ENCODE results near the gene PCID2.
"Not testable (repeated sequence)": the region's sequence is repeated elsewhere in the genome, so short reads cannot be mapped to it uniquely, and the experiment has no call there.

The PCID2 gene

DNA sequence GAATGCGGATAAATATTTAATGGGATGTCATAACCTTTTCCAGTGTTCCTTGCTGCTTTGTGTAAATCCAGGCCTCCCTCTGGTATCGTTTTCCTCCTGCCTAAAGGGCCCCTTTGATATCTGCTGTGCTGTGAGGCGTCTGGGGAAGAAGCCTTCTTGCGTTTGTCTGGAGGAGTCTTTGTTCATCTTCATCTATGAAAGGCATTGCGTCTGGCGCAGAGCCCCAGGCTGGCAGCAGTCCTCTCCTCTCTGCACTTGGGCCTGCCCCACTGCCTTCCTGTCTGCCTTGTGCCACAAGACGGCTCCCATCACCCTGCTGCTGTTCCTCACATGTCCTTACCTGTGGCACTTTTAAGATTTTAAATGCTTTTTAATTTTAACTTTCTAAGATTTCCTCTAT, 40.3 kb downstream of the PCID2 start:
- Histone ChIP-seq H3K4me3 (ENCODE audit: low read depth in 1 of 5, low read length in 5 of 5) (no peak overlapping the region), H3K36me3 (ENCODE audit: control insufficient read depth in 5 of 5, insufficient read depth in 5 of 5, low read length in 5 of 5) (peaks cover 0 to 27% (median 21%) of the 10 kb centered on the region in 5 donors), H3K9me3 (ENCODE audit: control insufficient read depth in 5 of 5, low read length in 5 of 5) (peaks cover 0 to 8% (median 0%) of the 10 kb centered on the region in 5 donors), H3K27me3 (ENCODE audit: control insufficient read depth in 5 of 5, insufficient read depth in 4 of 5, low read length in 5 of 5) (peaks cover 0 to 8% (median 2%) of the 10 kb centered on the region in 5 donors), H3K27ac (ENCODE audit: low read depth, low read length) (no peak overlapping the region), H3K4me1 (ENCODE audit: control insufficient read depth in 5 of 5, insufficient read depth in 5 of 5, low read length in 5 of 5) (no peaks in the 10 kb centered on the region), H3K9ac (ENCODE audit: low read length in 5 of 5) (no peak overlapping the region)

DNA sequence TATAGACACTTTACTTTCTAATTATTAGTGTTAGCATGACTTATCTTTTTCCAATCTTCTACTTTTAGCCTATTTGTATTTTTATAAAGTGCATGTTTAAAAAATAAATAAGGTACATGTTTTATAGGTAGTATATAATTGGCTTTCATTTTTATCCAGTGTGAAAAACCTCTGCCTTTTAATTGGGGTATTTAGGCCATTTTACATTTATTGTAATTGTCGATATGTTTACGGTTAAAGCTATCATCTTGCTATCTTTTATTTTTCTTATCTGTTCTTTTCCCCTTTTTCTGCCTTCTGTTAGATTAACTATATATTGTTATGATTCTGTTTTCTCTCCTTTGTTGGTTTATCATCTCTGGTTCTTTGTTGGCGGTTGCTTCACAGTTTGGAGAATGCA, 40.9 kb downstream of the PCID2 start:
- H3K4me3 ChIP-seq (ENCODE audit: low read depth in 1 of 5, low read length in 5 of 5), result no peak overlapping the region
- H3K36me3 ChIP-seq (ENCODE audit: control insufficient read depth in 5 of 5, insufficient read depth in 5 of 5, low read length in 5 of 5), result peaks cover 0 to 20% (median 15%) of the 10 kb centered on the region in 5 donors
- no peak overlapping the region for H3K27ac ChIP-seq (ENCODE audit: low read depth, low read length)
- no peak overlapping the region for H3K9ac ChIP-seq (ENCODE audit: low read length in 5 of 5)
- peaks cover 0 to 14% (median 8%) of the 10 kb centered on the region in 5 donors for H3K27me3 ChIP-seq (ENCODE audit: control insufficient read depth in 5 of 5, insufficient read depth in 4 of 5, low read length in 5 of 5)
- H3K9me3 ChIP-seq (ENCODE audit: control insufficient read depth in 5 of 5, low read length in 5 of 5), result peaks cover 0 to 8% (median 0%) of the 10 kb centered on the region in 5 donors
- no peaks in the 10 kb centered on the region for H3K4me1 ChIP-seq (ENCODE audit: control insufficient read depth in 5 of 5, insufficient read depth in 5 of 5, low read length in 5 of 5)

DNA sequence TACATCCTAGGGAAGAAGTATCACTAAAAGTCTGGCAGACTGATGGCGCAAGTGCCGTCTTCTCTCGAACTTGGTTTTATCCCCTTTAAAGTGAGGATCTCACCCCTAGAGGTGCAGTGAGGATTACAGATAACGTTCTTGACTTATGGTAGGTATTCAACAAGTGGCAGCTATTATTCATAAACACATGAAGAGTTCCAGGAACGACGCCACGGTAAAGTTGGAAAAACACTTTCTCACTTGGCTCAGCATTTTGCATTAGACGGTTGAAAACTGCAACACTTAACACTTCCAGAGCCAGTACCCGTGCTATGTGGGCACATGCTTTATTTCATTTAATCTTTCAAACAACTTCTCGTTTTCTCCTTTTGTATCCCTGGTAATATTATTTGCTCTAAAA, 41.3 kb downstream of the PCID2 start:
- H3K9ac ChIP-seq (ENCODE audit: low read length in 5 of 5), result no peak overlapping the region
- H3K27ac ChIP-seq (ENCODE audit: low read depth, low read length), result no peak overlapping the region
- no peak overlapping the region for H3K4me3 ChIP-seq (ENCODE audit: low read depth in 1 of 5, low read length in 5 of 5)
- H3K9me3 ChIP-seq (ENCODE audit: control insufficient read depth in 5 of 5, low read length in 5 of 5), result peaks cover 0 to 8% (median 0%) of the 10 kb centered on the region in 5 donors
- no peaks in the 10 kb centered on the region for H3K4me1 ChIP-seq (ENCODE audit: control insufficient read depth in 5 of 5, insufficient read depth in 5 of 5, low read length in 5 of 5)
- peaks cover 0 to 16% (median 11%) of the 10 kb centered on the region in 5 donors for H3K36me3 ChIP-seq (ENCODE audit: control insufficient read depth in 5 of 5, insufficient read depth in 5 of 5, low read length in 5 of 5)
- H3K27me3 ChIP-seq (ENCODE audit: control insufficient read depth in 5 of 5, insufficient read depth in 4 of 5, low read length in 5 of 5), result peaks cover 0 to 15% (median 8%) of the 10 kb centered on the region in 5 donors

DNA sequence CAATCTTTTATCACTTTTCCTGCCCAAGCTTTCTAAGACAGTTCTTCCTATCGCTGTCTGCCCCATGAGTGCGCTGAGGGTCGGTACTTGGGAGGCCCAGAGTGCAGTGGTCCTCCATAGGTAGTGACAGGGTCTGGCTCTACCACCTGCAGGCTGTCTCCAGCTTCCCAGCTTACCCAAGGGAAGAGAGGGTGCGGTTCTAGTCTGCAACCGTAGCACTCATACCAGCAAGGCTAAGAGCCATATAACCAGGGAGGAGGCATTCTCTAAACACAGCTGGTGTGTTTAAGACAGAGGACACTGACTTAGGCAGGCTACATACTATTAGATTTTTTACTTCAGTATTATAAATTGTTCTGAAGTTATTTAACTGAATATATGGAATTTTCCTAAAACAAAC, 41.8 kb downstream of the PCID2 start:
- peaks cover 0 to 11% (median 7%) of the 10 kb centered on the region in 5 donors for H3K36me3 ChIP-seq (ENCODE audit: control insufficient read depth in 5 of 5, insufficient read depth in 5 of 5, low read length in 5 of 5)

DNA sequence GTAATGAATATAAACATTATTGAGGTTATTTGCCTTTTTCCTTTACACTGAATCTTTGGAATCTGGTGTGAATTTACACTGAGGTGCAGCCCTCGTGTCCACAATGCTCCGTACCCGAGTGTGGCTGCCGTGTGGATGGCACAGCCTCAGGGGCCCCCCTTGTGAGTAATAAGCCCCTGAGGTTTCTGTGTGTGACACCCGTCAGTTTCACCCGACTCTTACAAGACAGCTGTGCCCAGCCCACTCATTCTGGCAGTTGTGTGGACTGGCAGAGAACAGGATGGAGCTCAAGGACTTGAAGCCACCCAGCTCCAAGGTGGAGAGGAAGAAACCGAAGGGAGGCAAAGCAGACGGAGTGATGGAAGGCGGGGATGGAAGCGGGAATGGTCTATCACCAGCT, 42.2 kb downstream of the PCID2 start:
- Histone ChIP-seq H3K9me3 (ENCODE audit: control insufficient read depth in 5 of 5, low read length in 5 of 5) (peaks cover 0 to 8% (median 0%) of the 10 kb centered on the region in 5 donors), H3K27me3 (ENCODE audit: control insufficient read depth in 5 of 5, insufficient read depth in 4 of 5, low read length in 5 of 5) (peaks cover 0 to 17% (median 10%) of the 10 kb centered on the region in 5 donors), H3K9ac (ENCODE audit: low read length in 5 of 5) (no peak overlapping the region), H3K27ac (ENCODE audit: low read depth, low read length) (no peak overlapping the region), H3K4me1 (ENCODE audit: control insufficient read depth in 5 of 5, insufficient read depth in 5 of 5, low read length in 5 of 5) (no peaks in the 10 kb centered on the region), H3K4me3 (ENCODE audit: low read depth in 1 of 5, low read length in 5 of 5) (no peak overlapping the region), H3K36me3 (ENCODE audit: control insufficient read depth in 5 of 5, insufficient read depth in 5 of 5, low read length in 5 of 5) (peaks cover 0 to 7% (median 3%) of the 10 kb centered on the region in 5 donors)

More for the DNA sequence above, 41.8 kb downstream of the PCID2 start:
- H3K4me1 ChIP-seq (ENCODE audit: control insufficient read depth in 5 of 5, insufficient read depth in 5 of 5, low read length in 5 of 5), result no peaks in the 10 kb centered on the region
- H3K27ac ChIP-seq (ENCODE audit: low read depth, low read length), result no peak overlapping the region
- no peak overlapping the region for H3K4me3 ChIP-seq (ENCODE audit: low read depth in 1 of 5, low read length in 5 of 5)
- no peak overlapping the region for H3K9ac ChIP-seq (ENCODE audit: low read length in 5 of 5)
- H3K27me3 ChIP-seq (ENCODE audit: control insufficient read depth in 5 of 5, insufficient read depth in 4 of 5, low read length in 5 of 5), result peaks cover 0 to 15% (median 8%) of the 10 kb centered on the region in 5 donors
- peaks cover 0 to 8% (median 0%) of the 10 kb centered on the region in 5 donors for H3K9me3 ChIP-seq (ENCODE audit: control insufficient read depth in 5 of 5, low read length in 5 of 5)

DNA sequence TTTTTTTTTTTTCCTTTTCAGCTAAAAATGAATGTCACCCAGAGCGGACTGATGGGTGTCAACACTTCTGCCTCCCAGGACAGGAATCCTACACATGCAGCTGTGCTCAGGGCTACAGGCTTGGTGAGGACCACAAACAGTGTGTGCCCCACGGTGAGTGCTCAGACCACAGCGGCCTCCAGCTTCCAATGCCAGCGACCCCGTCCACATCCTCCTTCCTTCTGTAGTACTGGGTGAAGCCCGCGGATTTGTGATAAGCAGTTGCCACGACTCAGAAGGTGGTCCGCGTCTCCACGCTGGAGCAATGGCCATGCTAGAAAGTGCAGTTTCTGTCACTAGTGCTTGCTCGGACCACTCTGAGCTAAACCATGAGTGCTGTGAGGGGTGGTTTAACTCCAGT, 44.0 kb downstream of the PCID2 start:
- H3K27ac ChIP-seq (ENCODE audit: low read depth, low read length), result no peak overlapping the region
- no peak overlapping the region for H3K4me3 ChIP-seq (ENCODE audit: low read depth in 1 of 5, low read length in 5 of 5)
- H3K27me3 ChIP-seq (ENCODE audit: control insufficient read depth in 5 of 5, insufficient read depth in 4 of 5, low read length in 5 of 5), result peaks cover 0 to 23% (median 22%) of the 10 kb centered on the region in 5 donors
- H3K9me3 ChIP-seq (ENCODE audit: control insufficient read depth in 5 of 5, low read length in 5 of 5), result peaks cover 0 to 8% (median 0%) of the 10 kb centered on the region in 5 donors
- H3K36me3 ChIP-seq (ENCODE audit: control insufficient read depth in 5 of 5, insufficient read depth in 5 of 5, low read length in 5 of 5), result peaks cover 0 to 3% (median 0%) of the 10 kb centered on the region in 5 donors
- no peaks in the 10 kb centered on the region for H3K4me1 ChIP-seq (ENCODE audit: control insufficient read depth in 5 of 5, insufficient read depth in 5 of 5, low read length in 5 of 5)
- no peak overlapping the region for H3K9ac ChIP-seq (ENCODE audit: low read length in 5 of 5)

DNA sequence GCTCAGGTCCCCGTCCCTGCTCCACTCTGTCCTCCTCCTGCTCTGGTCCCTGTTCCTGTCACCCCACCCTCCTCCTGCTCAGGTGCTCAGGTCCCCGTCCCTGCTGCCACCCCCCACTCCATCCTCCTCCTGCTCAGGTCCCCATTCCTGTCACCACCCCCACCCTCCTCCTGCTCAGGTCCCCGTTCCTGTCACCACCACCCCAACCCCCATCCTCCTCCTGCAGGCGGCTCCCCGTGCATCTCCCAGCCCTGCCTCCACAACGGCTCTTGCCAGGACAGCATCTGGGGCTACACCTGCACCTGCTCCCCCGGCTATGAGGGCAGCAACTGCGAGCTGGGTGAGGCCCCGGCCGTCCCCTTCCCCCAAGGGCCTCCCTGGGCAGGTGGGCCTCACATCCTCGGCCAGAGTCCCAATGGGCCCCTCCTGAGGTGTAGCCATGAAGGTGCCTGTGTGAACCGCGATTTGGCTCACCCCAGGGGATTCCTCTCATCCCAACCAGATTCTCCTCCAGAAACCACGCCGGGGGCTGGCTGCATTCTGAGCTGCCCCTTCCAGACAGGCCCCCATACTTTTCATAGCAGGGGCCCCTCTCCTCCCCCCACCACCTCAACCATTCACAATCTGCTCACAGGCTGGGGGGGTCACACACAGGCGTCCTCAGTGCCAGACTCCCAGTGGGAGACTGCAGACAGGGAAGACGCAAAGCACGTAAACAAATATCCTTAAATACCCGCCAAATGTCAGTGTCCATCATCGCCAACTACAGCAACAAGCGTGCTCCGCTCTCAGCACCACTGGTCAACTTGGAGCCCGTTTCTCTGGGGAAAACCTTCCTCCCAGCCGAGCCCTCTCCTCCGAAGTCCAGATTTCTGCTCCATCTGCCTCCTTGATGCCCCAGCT, 45.4 kb downstream of the PCID2 start:
- Histone ChIP-seq H3K9me3 (ENCODE audit: control insufficient read depth in 5 of 5, low read length in 5 of 5) (peaks cover 0 to 6% (median 0%) of the 10 kb centered on the region in 5 donors), H3K27me3 (ENCODE audit: control insufficient read depth in 5 of 5, insufficient read depth in 4 of 5, low read length in 5 of 5) (peaks cover 0 to 32% (median 22%) of the 10 kb centered on the region in 5 donors), H3K27ac (ENCODE audit: low read depth, low read length) (no peak overlapping the region), H3K4me1 (ENCODE audit: control insufficient read depth in 5 of 5, insufficient read depth in 5 of 5, low read length in 5 of 5) (no peaks in the 10 kb centered on the region), H3K9ac (ENCODE audit: low read length in 5 of 5) (no peak overlapping the region), H3K36me3 (ENCODE audit: control insufficient read depth in 5 of 5, insufficient read depth in 5 of 5, low read length in 5 of 5) (no peaks in the 10 kb centered on the region), H3K4me3 (ENCODE audit: low read depth in 1 of 5, low read length in 5 of 5) (no peak overlapping the region)

DNA sequence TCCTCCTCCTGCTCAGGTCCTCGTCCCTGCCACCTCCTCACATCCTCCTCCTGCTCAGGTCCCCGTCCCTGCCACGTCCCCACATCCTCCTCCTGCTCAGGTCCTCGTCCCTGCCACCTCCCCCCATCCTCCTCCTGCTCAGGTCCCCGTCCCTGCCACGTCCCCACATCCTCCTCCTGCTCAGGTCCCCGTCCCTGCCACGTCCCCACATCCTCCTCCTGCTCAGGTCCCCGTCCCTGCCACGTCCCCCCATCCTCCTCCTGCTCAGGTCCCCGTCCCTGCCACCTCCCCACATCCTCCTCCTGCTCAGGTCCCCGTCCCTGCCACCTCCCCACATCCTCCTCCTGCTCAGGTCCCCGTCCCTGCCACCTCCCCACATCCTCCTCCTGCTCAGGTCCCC, 46.5 kb downstream of the PCID2 start:
- not testable (repeated sequence) for H3K4me3 ChIP-seq (ENCODE audit: low read depth in 1 of 5, low read length in 5 of 5); H3K9ac ChIP-seq (ENCODE audit: low read length in 5 of 5); H3K4me1 ChIP-seq (ENCODE audit: control insufficient read depth in 5 of 5, insufficient read depth in 5 of 5, low read length in 5 of 5); H3K27ac ChIP-seq (ENCODE audit: low read depth, low read length); H3K36me3 ChIP-seq (ENCODE audit: control insufficient read depth in 5 of 5, insufficient read depth in 5 of 5, low read length in 5 of 5); H3K9me3 ChIP-seq (ENCODE audit: control insufficient read depth in 5 of 5, low read length in 5 of 5)
- H3K27me3 ChIP-seq (ENCODE audit: control insufficient read depth in 5 of 5, insufficient read depth in 4 of 5, low read length in 5 of 5), result peaks cover 0 to 32% (median 22%) of the 10 kb centered on the region in 5 donors

DNA sequence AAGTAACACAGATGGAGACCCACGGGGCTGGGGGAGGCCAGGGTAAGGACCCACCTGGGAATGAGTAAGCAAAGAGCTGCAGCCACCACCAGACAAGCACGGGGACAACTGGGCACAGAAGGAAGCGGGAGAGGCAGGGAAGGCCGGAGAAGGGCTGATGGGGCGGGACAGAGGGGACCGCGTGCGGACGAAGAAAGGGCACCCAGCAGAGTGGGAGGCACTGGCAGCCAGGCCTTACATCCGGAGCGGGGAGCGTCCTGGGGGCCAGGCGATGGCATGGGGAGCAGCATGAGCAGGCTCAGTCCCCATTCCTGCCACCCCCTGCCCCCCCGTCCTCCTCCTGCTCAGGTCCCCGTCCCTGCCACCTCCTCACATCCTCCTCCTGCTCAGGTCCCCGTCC, 47.0 kb downstream of the PCID2 start:
- H3K4me1 ChIP-seq (ENCODE audit: control insufficient read depth in 5 of 5, insufficient read depth in 5 of 5, low read length in 5 of 5), result no peaks in the 10 kb centered on the region
- no peak overlapping the region for H3K9ac ChIP-seq (ENCODE audit: low read length in 5 of 5)
- no peak overlapping the region for H3K27ac ChIP-seq (ENCODE audit: low read depth, low read length)
- H3K36me3 ChIP-seq (ENCODE audit: control insufficient read depth in 5 of 5, insufficient read depth in 5 of 5, low read length in 5 of 5), result no peaks in the 10 kb centered on the region
- H3K9me3 ChIP-seq (ENCODE audit: control insufficient read depth in 5 of 5, low read length in 5 of 5), result no peaks in the 10 kb centered on the region
- H3K27me3 ChIP-seq (ENCODE audit: control insufficient read depth in 5 of 5, insufficient read depth in 4 of 5, low read length in 5 of 5), result peaks cover 0 to 32% (median 22%) of the 10 kb centered on the region in 5 donors
- no peak overlapping the region for H3K4me3 ChIP-seq (ENCODE audit: low read depth in 1 of 5, low read length in 5 of 5)

DNA sequence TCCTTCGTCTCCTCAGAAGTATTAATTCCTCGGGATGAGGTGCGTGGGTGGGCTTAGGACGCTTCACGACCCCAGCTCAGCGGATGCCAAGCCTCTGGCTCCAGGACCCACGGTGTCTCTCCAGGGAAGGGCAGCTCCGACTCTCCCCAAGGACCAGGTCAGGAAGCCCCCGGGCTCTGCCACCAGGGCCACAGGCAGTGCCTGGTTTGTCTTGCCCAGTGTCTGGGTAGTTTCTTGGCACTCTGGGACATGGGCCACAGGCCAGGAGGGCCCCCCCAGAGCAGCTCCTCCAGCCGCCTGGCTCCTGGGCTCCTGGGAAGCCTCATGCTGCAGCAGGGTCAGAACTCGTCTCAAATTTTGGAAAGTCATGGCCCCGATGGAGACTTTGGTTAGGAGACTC, 47.5 kb downstream of the PCID2 start:
- H3K27me3 ChIP-seq (ENCODE audit: control insufficient read depth in 5 of 5, insufficient read depth in 4 of 5, low read length in 5 of 5), result peaks cover 0 to 32% (median 22%) of the 10 kb centered on the region in 5 donors
- H3K9ac ChIP-seq (ENCODE audit: low read length in 5 of 5), result no peak overlapping the region
- no peak overlapping the region for H3K27ac ChIP-seq (ENCODE audit: low read depth, low read length)
- H3K9me3 ChIP-seq (ENCODE audit: control insufficient read depth in 5 of 5, low read length in 5 of 5), result no peaks in the 10 kb centered on the region
- H3K4me3 ChIP-seq (ENCODE audit: low read depth in 1 of 5, low read length in 5 of 5), result no peak overlapping the region
- no peaks in the 10 kb centered on the region for H3K36me3 ChIP-seq (ENCODE audit: control insufficient read depth in 5 of 5, insufficient read depth in 5 of 5, low read length in 5 of 5)
- H3K4me1 ChIP-seq (ENCODE audit: control insufficient read depth in 5 of 5, insufficient read depth in 5 of 5, low read length in 5 of 5), result no peaks in the 10 kb centered on the region

Measured in subcutaneous abdominal adipose tissue (tissue), 5 donors.